Activated CD4-positive, CD25-positive, alpha-beta regulatory T cell (primary cell): ENCODE measurements around the gene FHOD3.
"Not testable (repeated sequence)": the region's sequence is repeated elsewhere in the genome, so short reads cannot be mapped to it uniquely, and the experiment has no call there.

Experiments
- DNase-seq, 4 experiments: peaks; one replicate each; lab custom pipeline; 2025; lab: John Stamatoyannopoulos, UW

FHOD3 gene

GRCh38 chr18:36449451-36449850, 151.9 kb downstream of the FHOD3 start:
- DNase-seq, result no peak

- DNase-seq, result no peak
Observed at GRCh38 chr18:36450264-36450663, 152.8 kb downstream of the FHOD3 start.

GRCh38 chr18:36451454-36452251, 154.1 kb downstream of the FHOD3 start:
- no peak for DNase-seq

- DNase-seq, result no peak
Observed at GRCh38 chr18:36454245-36454644, 156.7 kb downstream of the FHOD3 start.

GRCh38 chr18:36454848-36455458, 157.4 kb downstream of the FHOD3 start:
- no peak for DNase-seq

GRCh38 chr18:36455931-36456330, 158.4 kb downstream of the FHOD3 start:
- DNase-seq, result no peak

- DNase-seq, result no peak
Observed at GRCh38 chr18:36456622-36457021, 159.1 kb downstream of the FHOD3 start.

- DNase-seq, result no peak
Observed at GRCh38 chr18:36457683-36458082, 160.2 kb downstream of the FHOD3 start.

- DNase-seq, result no peak
Observed at GRCh38 chr18:36458306-36458705, 160.8 kb downstream of the FHOD3 start.

- DNase-seq, result no peak
Observed at GRCh38 chr18:36459203-36459602, 161.7 kb downstream of the FHOD3 start.

- DNase-seq, result no peak
Observed at GRCh38 chr18:36459786-36460185, 162.3 kb downstream of the FHOD3 start.

- no peak for DNase-seq
Observed at GRCh38 chr18:36460324-36460850, 162.9 kb downstream of the FHOD3 start.

- DNase-seq, result no peak
Observed at GRCh38 chr18:36460854-36461253, 163.3 kb downstream of the FHOD3 start.

- DNase-seq, result no peak
Observed at GRCh38 chr18:36461551-36461987, 164.1 kb downstream of the FHOD3 start.

- DNase-seq, result not testable (repeated sequence)
Observed at GRCh38 chr18:36463516-36463915, 166.0 kb downstream of the FHOD3 start.

GRCh38 chr18:36464126-36464651, 166.7 kb downstream of the FHOD3 start:
- DNase-seq, result no peak

- DNase-seq, result no peak
Observed at GRCh38 chr18:36465276-36465675, 167.8 kb downstream of the FHOD3 start.

GRCh38 chr18:36465970-36466369, 168.5 kb downstream of the FHOD3 start:
- no peak for DNase-seq

GRCh38 chr18:36467614-36468013, 170.1 kb downstream of the FHOD3 start:
- DNase-seq, result no peak

GRCh38 chr18:36468161-36468560, 170.6 kb downstream of the FHOD3 start:
- DNase-seq, result no peak

- DNase-seq, result no peak
Observed at GRCh38 chr18:36469461-36469860, 171.9 kb downstream of the FHOD3 start.

- DNase-seq, result no peak
Observed at GRCh38 chr18:36470896-36471295, 173.4 kb downstream of the FHOD3 start.

GRCh38 chr18:36471393-36471792, 173.9 kb downstream of the FHOD3 start:
- no peak for DNase-seq
